ENCODE results near the gene EARS2.

The EARS2 gene

GRCh38 chr16:23504453-23505179, 52.5 kb downstream of the EARS2 start:
- DNase-seq (ENCODE audit: low read depth), result peak; percentile 86
- H3K4me3 ChIP-seq (ENCODE audit: control insufficient read depth, low read depth, low read length), result no peak overlapping the region
- TF ChIP-seq, protein P1, sequence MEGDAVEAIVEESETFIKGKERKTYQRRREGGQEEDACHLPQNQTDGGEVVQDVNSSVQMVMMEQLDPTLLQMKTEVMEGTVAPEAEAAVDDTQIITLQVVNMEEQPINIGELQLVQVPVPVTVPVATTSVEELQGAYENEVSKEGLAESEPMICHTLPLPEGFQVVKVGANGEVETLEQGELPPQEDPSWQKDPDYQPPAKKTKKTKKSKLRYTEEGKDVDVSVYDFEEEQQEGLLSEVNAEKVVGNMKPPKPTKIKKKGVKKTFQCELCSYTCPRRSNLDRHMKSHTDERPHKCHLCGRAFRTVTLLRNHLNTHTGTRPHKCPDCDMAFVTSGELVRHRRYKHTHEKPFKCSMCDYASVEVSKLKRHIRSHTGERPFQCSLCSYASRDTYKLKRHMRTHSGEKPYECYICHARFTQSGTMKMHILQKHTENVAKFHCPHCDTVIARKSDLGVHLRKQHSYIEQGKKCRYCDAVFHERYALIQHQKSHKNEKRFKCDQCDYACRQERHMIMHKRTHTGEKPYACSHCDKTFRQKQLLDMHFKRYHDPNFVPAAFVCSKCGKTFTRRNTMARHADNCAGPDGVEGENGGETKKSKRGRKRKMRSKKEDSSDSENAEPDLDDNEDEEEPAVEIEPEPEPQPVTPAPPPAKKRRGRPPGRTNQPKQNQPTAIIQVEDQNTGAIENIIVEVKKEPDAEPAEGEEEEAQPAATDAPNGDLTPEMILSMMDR (IDR thresholded peaks at IDR 0.05; ENCODE audit: control insufficient read depth, insufficient read depth, low read depth, low read length, missing control alignments), result peak; percentile 16

DNA sequence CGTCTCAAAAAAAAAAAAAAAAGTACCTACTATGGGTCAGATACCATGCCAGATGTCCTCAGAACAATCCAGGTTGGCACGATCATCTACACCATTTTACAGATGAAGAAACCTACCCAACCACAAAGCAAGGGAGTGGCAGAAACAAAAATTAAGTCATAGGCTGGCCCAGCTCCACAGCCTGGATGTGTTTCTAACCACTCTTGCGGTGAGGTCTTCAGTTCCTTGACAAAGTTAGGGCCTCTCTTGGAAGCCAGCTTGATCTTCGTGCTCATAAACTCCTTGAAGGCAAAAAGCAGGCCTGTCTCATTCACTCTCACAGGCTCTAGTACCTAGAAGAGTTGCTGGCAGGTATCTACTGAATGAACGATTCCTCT, 53.1 kb downstream of the EARS2 start:
- DNase-seq (ENCODE audit: low read depth), result peak; percentile 53
- no peak overlapping the region for H3K4me3 ChIP-seq (ENCODE audit: control insufficient read depth, low read depth, low read length)

DNA sequence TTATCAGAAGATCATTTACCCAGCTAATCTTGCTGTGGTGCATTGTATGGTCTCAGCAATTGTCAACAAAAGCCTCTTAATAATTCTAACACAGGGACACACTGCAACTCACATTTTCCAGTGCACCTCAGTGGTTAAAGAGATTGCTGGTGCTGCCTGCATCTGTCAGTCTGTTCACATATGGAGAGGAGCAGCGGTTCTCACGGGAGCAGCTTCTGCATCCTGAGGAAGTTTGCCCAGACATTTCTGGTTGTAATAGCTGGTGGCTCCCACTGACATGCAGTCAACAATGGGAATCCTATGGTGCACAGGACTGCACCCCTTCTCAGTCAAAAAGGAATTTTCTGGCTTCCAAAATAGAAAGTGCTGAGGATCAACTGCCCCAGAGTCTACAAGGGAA, 54.7 kb downstream of the EARS2 start:
- no peak for DNase-seq (ENCODE audit: low read depth)
- no peak overlapping the region for H3K4me3 ChIP-seq (ENCODE audit: control insufficient read depth, low read depth, low read length)
- TF ChIP-seq, protein P1 (IDR thresholded peaks at IDR 0.05; ENCODE audit: control insufficient read depth, insufficient read depth, low read depth, low read length, missing control alignments), result no peak

More for the DNA sequence above, 53.1 kb downstream of the EARS2 start:
- TF ChIP-seq, protein P1 (IDR thresholded peaks at IDR 0.05; ENCODE audit: control insufficient read depth, insufficient read depth, low read depth, low read length, missing control alignments), result no peak

DNA sequence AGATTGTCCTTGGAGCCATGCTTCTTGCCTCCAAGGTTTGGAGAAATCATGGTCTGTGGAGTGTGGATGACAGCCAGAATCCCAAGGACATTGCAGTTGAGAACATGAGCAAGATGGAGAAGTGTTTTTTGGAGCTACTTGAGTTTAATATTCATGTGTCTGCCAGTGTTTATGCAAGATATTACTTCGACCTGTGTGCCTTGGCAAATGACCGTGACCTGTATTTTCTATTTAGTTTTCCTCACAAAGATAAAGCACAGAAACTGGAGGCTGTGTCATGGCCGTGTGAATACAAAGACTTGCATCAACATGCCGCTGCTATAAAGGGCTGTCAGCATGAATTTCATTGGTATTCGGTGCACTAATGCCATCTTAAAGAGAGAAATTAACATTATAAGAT, 55.9 kb downstream of the EARS2 start:
- DNase-seq (ENCODE audit: low read depth), result no peak
- TF ChIP-seq, protein P1 (IDR thresholded peaks at IDR 0.05; ENCODE audit: control insufficient read depth, insufficient read depth, low read depth, low read length, missing control alignments), result no peak
- H3K4me3 ChIP-seq (ENCODE audit: control insufficient read depth, low read depth, low read length), result no peak overlapping the region

GRCh38 chr16:23500862-23501225, 56.3 kb downstream of the EARS2 start:
- TF ChIP-seq, protein P1 (IDR thresholded peaks at IDR 0.05; ENCODE audit: control insufficient read depth, insufficient read depth, low read depth, low read length, missing control alignments), result no peak
- no peak for DNase-seq (ENCODE audit: low read depth)
- no peak overlapping the region for H3K4me3 ChIP-seq (ENCODE audit: control insufficient read depth, low read depth, low read length)

GRCh38 chr16:23500212-23500861, 56.8 kb downstream of the EARS2 start:
- TF ChIP-seq, protein P1 (IDR thresholded peaks at IDR 0.05; ENCODE audit: control insufficient read depth, insufficient read depth, low read depth, low read length, missing control alignments), result no peak
- no peak overlapping the region for H3K4me3 ChIP-seq (ENCODE audit: control insufficient read depth, low read depth, low read length)
- DNase-seq (ENCODE audit: low read depth), result no peak

All from AG09309 (cell line).